ENCODE measurements around the gene CANT1. TPM values are rescaled to one million over a fixed set of nuclear protein-coding genes. Genes with fewer than 3 reads are reported as not detected.

Gene CANT1
- total and polyA plus RNA-seq, 2 of the 13 experiments (the other 11 are each of a cell fraction or from before 2014, with no cell fraction given), result 34.1 to 42.1 TPM

DNA sequence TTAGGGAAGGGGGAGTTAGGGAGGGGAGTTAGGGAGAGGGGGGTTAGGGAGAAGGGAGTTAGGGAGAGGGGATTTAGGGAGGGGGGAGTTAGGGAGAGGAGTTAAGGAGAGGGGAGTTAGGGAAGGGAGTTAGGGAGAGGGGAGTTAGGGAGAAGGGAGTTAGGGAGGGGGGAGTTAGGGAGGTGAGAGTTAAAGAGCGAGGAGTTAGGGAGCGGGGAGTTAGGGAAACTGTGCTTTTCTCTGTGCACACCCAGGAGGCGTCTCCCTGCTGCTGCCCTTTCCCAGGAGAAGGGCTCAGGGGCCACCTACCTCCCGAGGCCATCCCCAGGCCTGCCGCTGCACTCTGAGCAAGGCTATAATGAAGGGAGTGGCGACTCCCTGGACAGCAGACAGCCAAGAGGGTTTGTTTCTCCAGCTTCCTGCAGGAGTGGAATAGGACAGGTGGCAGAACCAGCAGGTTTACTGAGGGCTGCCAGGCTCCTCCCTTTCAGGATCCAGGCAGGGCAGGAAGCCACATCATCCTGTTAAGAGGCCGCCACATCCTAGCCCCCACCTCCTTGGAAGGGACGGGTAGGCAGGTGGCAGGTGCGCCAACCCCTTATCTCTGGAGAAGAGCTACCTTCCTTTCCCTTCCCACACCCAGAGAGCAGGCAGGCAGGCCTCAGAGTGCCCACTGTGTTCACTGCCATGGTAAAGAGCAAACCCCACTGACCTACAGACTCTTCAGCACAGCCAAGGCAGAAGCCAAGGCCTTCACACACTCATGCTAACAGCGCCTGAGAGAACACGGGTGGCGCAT, 4.3 kb downstream of the CANT1 start (continued):
- TF ChIP-seq CHCHD3 (CRISPR knock-in tag; IDR thresholded peaks at IDR 0.05) (no peak), ZNF720 (CRISPR knock-in tag; IDR thresholded peaks at IDR 0.05) (no peak)

DNA sequence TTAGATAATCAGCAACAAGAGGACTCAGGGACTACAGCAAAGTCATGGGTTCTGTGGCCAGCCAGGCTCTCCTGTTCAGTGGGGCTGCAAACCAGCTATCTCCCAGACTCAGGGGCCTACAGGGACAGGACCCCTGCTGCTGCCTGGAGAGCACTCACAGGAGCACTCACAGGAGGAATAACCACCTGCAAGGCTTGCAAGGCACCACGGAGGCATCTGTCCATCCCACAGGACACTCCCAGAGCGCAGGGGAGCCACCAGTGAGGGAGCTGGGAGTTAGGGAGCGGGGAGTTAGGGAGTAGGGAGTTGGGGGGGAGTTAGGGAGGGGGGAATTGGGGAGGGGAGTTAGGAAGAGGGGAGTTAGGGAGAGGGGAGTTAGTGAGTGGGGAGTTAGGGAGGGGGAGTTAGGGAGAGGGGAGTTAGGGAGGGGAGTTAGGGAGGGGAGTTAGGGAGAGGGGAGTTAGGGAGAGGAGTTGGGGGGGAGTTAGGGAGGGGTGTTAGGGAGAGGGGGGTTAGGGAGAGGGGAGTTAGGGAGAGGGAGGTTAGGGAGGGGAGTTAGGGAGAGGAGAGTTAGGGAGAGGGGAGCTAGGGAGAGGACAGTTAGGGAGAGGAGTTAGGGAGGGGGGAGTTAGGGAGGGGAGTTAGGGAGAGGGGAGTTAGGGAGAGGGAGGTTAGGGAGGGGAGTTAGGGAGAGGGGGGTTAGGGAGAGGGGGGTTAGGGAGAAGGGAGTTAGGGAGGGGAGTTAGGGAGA, 5.7 kb downstream of the CANT1 start:
- H3K4me2 ChIP-seq (ENCODE audit: low read depth, low read length), result no peak overlapping the region
- intact Hi-C loops (cut with micrococcal nuclease; ENCODE audit: unreplicated experiment), result no loop called here
- H3K4me1 ChIP-seq (ENCODE audit: insufficient read depth, low read length), result peaks cover 52% of the 10 kb centered on the region
- peaks cover 64% of the 10 kb centered on the region for H3K79me2 ChIP-seq (ENCODE audit: insufficient read depth, low read length)
- DNase-seq (ENCODE audit: low spot score), result no peak
- ChIA-PET CTCF (ENCODE audit: low intra/inter-chr PET ratio, low total read pairs) (no interaction called here), POLR2A (interaction anchor here (0.6 to 1.0 kb wide), 2 partner anchors 23 to 41 kb away, joined by 4 to 5 read pairs; no protein-coding TSS in a partner anchor)
- H3K27me3 ChIP-seq (ENCODE audit: control insufficient read depth in 1 of 2, insufficient read depth in 2 of 2, low read length in 2 of 2), result no peaks in the 10 kb centered on the region
- BruUV-seq (replicated peaks), result no TSS peak
- in situ Hi-C loops (cut with HindIII; ENCODE audit: extremely low pct_ligation_motif_present, low pct_unique_long_range_greater_than_20kb), result no loop called here
- H4K20me1 ChIP-seq (ENCODE audit: insufficient read depth, low read length), result no peaks in the 10 kb centered on the region
- H3K9ac ChIP-seq (ENCODE audit: insufficient read depth, low read depth, low read length), result no peak overlapping the region
- FAIRE-seq, result no peak
- no peaks in the 10 kb centered on the region for H3K9me3 ChIP-seq (ENCODE audit: low read length)
- no peak overlapping the region for H2AFZ ChIP-seq (ENCODE audit: low read length)
- ATAC-seq, result no peak
- no peak for TF ChIP-seq ZBTB3 (CRISPR knock-in tag; IDR thresholded peaks at IDR 0.05; ENCODE audit: borderline replicate concordance, low read depth)
- TF ChIP-seq ZNF263 (CRISPR knock-in tag; IDR thresholded peaks at IDR 0.05), result peak; percentile 91
- H3K27ac ChIP-seq (ENCODE audit: extremely low read length, insufficient read depth, low read length), result no peak overlapping the region
- peaks cover 13 to 26% of the 10 kb centered on the region in 2 experiments; a peak in 4 of 5 replicates for H3K36me3 ChIP-seq (replicated peaks in 1 of 2; ENCODE audit: control insufficient read depth in 1 of 2, insufficient read depth in 2 of 2, low read length in 2 of 2)
- no peak overlapping the region for H3K4me3 ChIP-seq (replicated peaks in 1 of 3; ENCODE audit: insufficient read depth in 1 of 3, low read depth in 2 of 3, low read length in 3 of 3)
- WGBS (ENCODE audit: low lambda C conversion rate), result 90% methylated on average over 3 of the region's 3 CpGs
